Hematopoietic multipotent progenitor cell treated with erythropoietin and hydrocortisone succinate and interleukin-3 and kit ligand, for 17 days (in vitro differentiated cells): Measurements from ENCODE around the gene VGLL4.
"Not testable (repeated sequence)": the region's sequence is repeated elsewhere in the genome, so short reads cannot be mapped to it uniquely, and the experiment has no call there.

Experiments
- DNase-seq: peaks from one replicate; pipeline ENCODE4 v3.0.0-alpha.2; 2015; ENCODE audit warnings: low spot score

VGLL4 gene

GRCh38 chr3:11606090-11606784 lies 37.5 kb downstream of the VGLL4 start:
- no peak for DNase-seq

- DNase-seq = no peak
These were observed 38.3 kb downstream of the VGLL4 start for GRCh38 chr3:11605398-11605797.

GRCh38 chr3:11604139-11604892 lies 39.4 kb downstream of the VGLL4 start:
- no peak for DNase-seq

- no peak for DNase-seq
These were observed 40.1 kb downstream of the VGLL4 start for GRCh38 chr3:11603628-11604027.

GRCh38 chr3:11602886-11603527 lies 40.7 kb downstream of the VGLL4 start:
- DNase-seq = no peak

- no peak for DNase-seq
These were observed 41.4 kb downstream of the VGLL4 start for GRCh38 chr3:11602239-11602840.

- DNase-seq = no peak
These were observed 42.1 kb downstream of the VGLL4 start for GRCh38 chr3:11601446-11602238.

- DNase-seq = no peak
These were observed 43.0 kb downstream of the VGLL4 start for GRCh38 chr3:11600501-11601282.

- no peak for DNase-seq
These were observed 47.3 kb downstream of the VGLL4 start for GRCh38 chr3:11596387-11596786.

- DNase-seq = not testable (repeated sequence)
These were observed 48.7 kb downstream of the VGLL4 start for GRCh38 chr3:11595024-11595423.

- DNase-seq = no peak
These were observed 50.2 kb downstream of the VGLL4 start for GRCh38 chr3:11593318-11594034.

- no peak for DNase-seq
These were observed 51.0 kb downstream of the VGLL4 start for GRCh38 chr3:11592445-11593298.

DNA sequence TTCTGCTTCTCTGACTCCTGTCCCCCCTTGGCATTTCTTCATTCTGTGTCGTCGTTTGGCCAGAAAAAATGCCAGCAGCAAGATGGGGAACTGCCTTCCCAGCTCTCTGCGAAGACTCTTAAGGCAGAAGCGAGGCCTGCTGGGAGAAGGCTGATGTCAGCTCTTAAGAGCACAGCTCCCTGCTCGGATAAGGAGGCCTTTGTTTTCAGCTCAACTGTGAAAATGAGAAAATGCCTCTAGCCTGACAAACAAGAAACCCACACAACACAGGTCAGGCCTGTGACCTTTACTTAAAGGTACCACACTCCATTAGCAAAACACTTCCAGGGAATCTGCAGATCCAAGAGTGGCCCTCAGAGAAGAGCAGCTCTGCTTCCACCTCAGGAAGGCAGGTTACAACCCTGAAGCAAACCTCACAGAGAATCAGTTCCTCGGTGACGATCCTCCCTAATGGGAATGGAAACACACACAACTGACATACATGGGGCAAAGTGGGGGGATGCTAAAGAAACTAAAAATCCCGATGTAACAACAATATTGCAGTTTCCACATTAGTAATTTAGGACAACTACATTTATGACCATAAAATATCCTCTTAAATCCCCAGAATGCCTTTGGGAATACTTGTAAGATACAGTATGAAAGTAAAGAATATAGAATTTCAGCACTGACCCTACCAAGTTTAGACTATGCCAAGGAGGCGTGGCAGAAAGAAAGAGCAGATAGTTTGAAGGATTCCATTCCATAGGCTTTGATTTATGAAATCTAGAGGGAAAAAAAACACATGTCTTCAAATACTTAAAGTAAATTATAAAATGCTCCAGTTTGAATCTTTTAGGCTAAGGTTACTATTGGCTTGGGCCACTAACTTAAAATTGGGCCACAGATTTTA lies 52.1 kb downstream of the VGLL4 start:
- no peak for DNase-seq

DNA sequence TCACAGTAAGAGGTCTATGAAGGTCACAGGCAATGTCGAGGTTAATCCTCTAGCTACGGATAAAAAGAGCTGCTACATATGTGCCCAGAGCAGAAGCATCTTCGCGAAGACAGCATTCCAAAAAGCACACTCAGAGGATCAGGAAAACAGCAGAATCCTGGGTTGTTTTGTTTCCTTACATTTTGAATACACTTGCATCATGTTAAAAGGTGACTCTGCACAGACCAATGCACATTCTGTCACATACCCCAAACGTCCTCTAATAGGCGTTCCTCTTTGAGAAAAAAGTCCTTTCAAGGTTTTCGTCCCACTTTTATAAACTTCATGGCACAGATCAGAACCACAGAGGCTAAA lies 52.7 kb downstream of the VGLL4 start:
- DNase-seq = no peak

DNA sequence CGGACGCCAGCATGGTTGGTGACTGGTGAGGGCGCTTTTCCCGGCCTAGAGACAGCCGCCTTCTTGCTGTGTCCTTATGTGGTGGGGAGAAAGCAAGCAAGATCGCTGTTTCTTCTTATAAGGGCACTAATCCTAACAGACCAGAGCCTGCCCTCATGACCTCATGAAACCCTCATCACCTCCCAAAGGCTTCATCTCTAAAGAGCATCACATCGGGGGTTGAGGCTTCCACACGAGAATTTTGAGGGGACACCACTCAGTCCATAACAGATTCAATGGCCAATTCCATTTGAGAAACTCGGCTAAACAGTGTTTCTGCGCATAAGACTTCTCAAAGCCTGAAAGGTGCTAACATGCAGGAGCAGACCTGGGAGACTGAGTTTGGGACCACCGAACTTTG lies 54.0 kb downstream of the VGLL4 start:
- no peak for DNase-seq

GRCh38 chr3:11588755-11589154 lies 55.0 kb downstream of the VGLL4 start:
- DNase-seq = no peak

DNA sequence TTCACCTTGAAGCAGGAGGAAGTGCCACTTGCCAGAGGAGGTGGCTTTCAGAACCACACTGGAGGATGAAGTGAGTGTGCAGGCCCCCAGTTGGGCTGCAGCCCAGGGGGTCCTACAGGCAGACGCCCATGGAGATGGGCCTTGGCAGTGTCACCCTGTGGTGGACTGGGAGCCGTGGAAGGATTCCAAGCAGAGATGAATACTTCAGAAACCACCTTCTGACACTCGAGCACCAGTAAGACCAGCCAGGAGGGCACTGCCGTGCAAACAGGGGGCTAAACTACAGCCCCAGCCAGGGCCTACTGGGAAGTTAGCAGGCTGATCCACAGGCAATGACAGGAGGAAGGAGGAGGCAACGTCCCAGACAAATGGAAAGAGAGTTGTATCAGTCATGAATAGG lies 55.4 kb downstream of the VGLL4 start:
- DNase-seq = no peak

DNA sequence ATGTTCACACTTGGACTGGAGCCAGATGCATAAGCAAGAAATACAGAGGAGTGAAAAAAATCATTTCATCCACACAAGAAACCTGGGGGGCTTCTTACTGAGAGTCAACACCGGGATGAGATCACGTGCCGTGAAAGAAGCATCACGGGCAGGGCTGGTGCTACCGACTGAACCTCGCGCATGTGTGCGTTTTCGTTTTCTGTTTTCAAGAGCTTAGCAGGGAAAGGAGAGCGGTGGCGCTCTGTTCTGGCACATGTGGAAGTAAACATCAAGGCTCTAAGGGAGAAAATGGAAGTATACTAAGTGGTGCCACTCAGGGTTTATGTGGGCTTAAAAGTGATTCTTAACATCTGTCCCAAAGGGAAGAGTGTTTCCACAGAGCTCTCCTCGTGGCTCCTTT lies 55.9 kb downstream of the VGLL4 start:
- DNase-seq = no peak

- DNase-seq = no peak
These were observed 59.1 kb downstream of the VGLL4 start for GRCh38 chr3:11584570-11584969.
